H1 (cell line): ENCODE measurements around the gene OR4M2.
"Not testable (repeated sequence)": the region's sequence is repeated elsewhere in the genome, so short reads cannot be mapped to it uniquely, and the experiment has no call there.

Experiments used
- EZH2 ChIP-seq: fragments of 200-600 bp; sonication (generic); IDR thresholded peaks from 2 replicates; pipeline ENCODE4 v1.7.1; 2012; ENCODE audit warnings: low read depth, mild to moderate bottlenecking, moderate library complexity, low read length, inconsistent platforms; ENCODE audit not compliant: severe bottlenecking
- NRF1 ChIP-seq: IDR thresholded peaks from 2 replicates; pipeline ENCODE4 v1.6.1; 2011; ENCODE audit warnings: mild to moderate bottlenecking, low read depth, low read length, improper control_type of control experiment

DNA sequence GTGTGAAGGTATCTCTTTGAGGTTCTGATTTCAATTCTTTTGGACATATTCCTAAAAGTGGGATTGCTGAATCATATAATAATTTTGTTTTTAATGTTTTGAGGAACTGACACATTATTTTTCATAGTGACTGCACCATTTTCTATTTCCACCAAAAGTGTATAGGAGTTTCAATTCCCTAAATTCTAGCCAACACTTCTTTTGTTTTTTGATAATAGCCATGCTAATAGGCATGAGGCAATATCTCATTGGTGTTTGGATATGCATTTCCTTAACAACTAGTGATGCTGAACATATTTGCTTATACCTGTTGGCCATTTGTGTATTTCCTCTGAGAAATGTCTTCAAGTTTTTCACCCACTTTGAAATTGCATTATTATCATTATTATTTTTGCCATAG lies 11.1 kb upstream of the OR4M2 start:
- not testable (repeated sequence) for TF ChIP-seq NRF1, EZH2
